Measurements from ENCODE around the gene ASGR1.

DNA sequence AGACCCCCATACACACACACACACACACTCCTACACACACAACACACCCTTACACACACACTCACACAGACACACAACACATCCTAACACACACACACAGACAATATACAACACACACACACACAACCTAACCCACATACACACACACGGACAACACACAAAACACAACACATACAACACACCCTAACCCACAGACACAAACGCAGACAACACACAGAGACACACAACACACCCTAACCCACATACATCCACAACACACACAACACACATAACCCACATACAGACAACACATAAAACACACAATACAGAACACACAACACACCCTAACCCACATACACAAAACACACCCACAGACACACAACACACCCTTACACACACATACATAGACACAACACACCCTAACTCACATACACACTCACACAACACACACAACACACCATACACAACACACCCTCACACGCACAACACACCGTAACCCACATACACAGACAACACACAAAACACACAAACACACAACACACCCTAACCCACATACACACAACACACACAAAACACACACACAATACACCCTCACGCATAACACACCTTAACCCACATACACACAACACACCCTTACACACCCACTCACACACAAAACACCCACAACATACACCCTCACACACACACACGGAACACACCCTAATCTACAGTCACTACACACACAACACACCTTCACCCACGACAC lies 4.4 kb downstream of the ASGR1 start:
- TF ChIP-seq EP300 (IDR thresholded peaks at IDR 0.05; ENCODE audit: borderline replicate concordance) = no peak
- no peak for TF ChIP-seq REST (IDR thresholded peaks at IDR 0.05; ENCODE audit: low read depth)
- TF ChIP-seq, protein P1, sequence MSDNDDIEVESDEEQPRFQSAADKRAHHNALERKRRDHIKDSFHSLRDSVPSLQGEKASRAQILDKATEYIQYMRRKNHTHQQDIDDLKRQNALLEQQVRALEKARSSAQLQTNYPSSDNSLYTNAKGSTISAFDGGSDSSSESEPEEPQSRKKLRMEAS (IDR thresholded peaks at IDR 0.05) = no peak
- no peak for TF ChIP-seq RAD21 (IDR thresholded peaks at IDR 0.05; ENCODE audit: low read depth)
- no peak for TF ChIP-seq NFIC (IDR thresholded peaks at IDR 0.05)
- TF ChIP-seq TAF1 (IDR thresholded peaks at IDR 0.05; ENCODE audit: low read depth) = no peak
- no peak for TF ChIP-seq CREB1 (IDR thresholded peaks at IDR 0.05; ENCODE audit: low read depth)
- TF ChIP-seq FOXM1 (IDR thresholded peaks at IDR 0.05; ENCODE audit: borderline replicate concordance, low read depth) = no peak
- no peak for TF ChIP-seq CEBPB (IDR thresholded peaks at IDR 0.05)
- TF ChIP-seq TEAD4 (IDR thresholded peaks at IDR 0.05) = no peak
- no peak for TF ChIP-seq EGR1 (IDR thresholded peaks at IDR 0.05)

Data from Ishikawa (cell line).